HEK293T (cell line): ENCODE data around the gene MMRN1.
A peak's percentile ranks its signal among the peaks of the same experiment; 100 is the strongest.

ENCODE experiments used
- CTCF ChIA-PET: fragments of 350-600 bp; formaldehyde crosslinking; extraction: SDS; loops from one replicate; lab custom pipeline; 2021; ENCODE audit warnings: antibody characterized with exemption, inconsistent platforms; lab: Yijun Ruan, JAX
- POLR2A ChIA-PET: fragments of 350-600 bp; formaldehyde crosslinking; extraction: SDS; loops from one replicate; lab custom pipeline; 2020; ENCODE audit warnings: antibody characterized with exemption, inconsistent platforms; lab: Yijun Ruan, JAX
- DNase-seq: peaks from one replicate; pipeline ENCODE4 v3.0.0; 2012; ENCODE audit warnings: mixed read lengths; ENCODE audit errors: extremely low spot score
- ARNT ChIP-seq: fragments of 450-650 bp; IDR thresholded peaks from 2 replicates; pipeline ENCODE4 v1.6.1; 2017; ENCODE audit warnings: mild to moderate bottlenecking
- BHLHE40 ChIP-seq: fragments of 450-650 bp; IDR thresholded peaks from 2 replicates; pipeline ENCODE4 v1.6.1; 2016; ENCODE audit warnings: mild to moderate bottlenecking, moderate library complexity, borderline replicate concordance
- CTBP1 ChIP-seq: fragments of 450-650 bp; IDR thresholded peaks from 2 replicates; pipeline ENCODE4 v1.6.1; 2016; ENCODE audit warnings: borderline replicate concordance
- ELF4 ChIP-seq: fragments of 450-650 bp; IDR thresholded peaks from 2 replicates; pipeline ENCODE4 v1.6.1; 2017; ENCODE audit warnings: antibody characterized with exemption
- FOXA1 ChIP-seq: fragments of 450-650 bp; IDR thresholded peaks from 2 replicates; pipeline ENCODE4 v1.6.1; 2016; ENCODE audit warnings: mild to moderate bottlenecking
- FOXK2 ChIP-seq: fragments of 450-650 bp; IDR thresholded peaks from 2 replicates; pipeline ENCODE4 v1.6.1; 2016; ENCODE audit warnings: mild to moderate bottlenecking
- FOXM1 ChIP-seq: fragments of 450-650 bp; IDR thresholded peaks from 2 replicates; pipeline ENCODE4 v1.6.1; 2017; ENCODE audit warnings: mild to moderate bottlenecking, borderline replicate concordance
- HDGF ChIP-seq: fragments of 450-650 bp; IDR thresholded peaks from 2 replicates; pipeline ENCODE4 v1.6.1; 2017; ENCODE audit warnings: antibody characterized with exemption, borderline replicate concordance
- L3MBTL2 ChIP-seq: fragments of 450-650 bp; conservative IDR thresholded peaks from 2 replicates; pipeline ENCODE4 v1.6.1; 2016; ENCODE audit warnings: mild to moderate bottlenecking
- LEF1 ChIP-seq: fragments of 450-650 bp; IDR thresholded peaks from 2 replicates; pipeline ENCODE4 v1.6.1; 2017; ENCODE audit warnings: mild to moderate bottlenecking, borderline replicate concordance
- NFRKB ChIP-seq: fragments of 450-650 bp; IDR thresholded peaks from 2 replicates; pipeline ENCODE4 v1.6.1; 2016; ENCODE audit warnings: mild to moderate bottlenecking, moderate library complexity
- SP1 ChIP-seq: fragments of 450-650 bp; IDR thresholded peaks from 2 replicates; pipeline ENCODE4 v1.6.1; 2017
- SUZ12 ChIP-seq: fragments of 450-650 bp; IDR thresholded peaks from 2 replicates; pipeline ENCODE4 v1.6.1; 2016; ENCODE audit warnings: mild to moderate bottlenecking
- TARDBP ChIP-seq: fragments of 450-650 bp; IDR thresholded peaks from 2 replicates; pipeline ENCODE4 v1.6.1; 2016
- ZNF384 ChIP-seq: fragments of 450-650 bp; IDR thresholded peaks from 2 replicates; pipeline ENCODE4 v1.6.1; 2016
- TF ChIP-seq, protein P1 (sequence below): fragments of 450-650 bp; IDR thresholded peaks from 2 replicates; pipeline ENCODE4 v1.6.1; 2016

The MMRN1 gene, protein sequence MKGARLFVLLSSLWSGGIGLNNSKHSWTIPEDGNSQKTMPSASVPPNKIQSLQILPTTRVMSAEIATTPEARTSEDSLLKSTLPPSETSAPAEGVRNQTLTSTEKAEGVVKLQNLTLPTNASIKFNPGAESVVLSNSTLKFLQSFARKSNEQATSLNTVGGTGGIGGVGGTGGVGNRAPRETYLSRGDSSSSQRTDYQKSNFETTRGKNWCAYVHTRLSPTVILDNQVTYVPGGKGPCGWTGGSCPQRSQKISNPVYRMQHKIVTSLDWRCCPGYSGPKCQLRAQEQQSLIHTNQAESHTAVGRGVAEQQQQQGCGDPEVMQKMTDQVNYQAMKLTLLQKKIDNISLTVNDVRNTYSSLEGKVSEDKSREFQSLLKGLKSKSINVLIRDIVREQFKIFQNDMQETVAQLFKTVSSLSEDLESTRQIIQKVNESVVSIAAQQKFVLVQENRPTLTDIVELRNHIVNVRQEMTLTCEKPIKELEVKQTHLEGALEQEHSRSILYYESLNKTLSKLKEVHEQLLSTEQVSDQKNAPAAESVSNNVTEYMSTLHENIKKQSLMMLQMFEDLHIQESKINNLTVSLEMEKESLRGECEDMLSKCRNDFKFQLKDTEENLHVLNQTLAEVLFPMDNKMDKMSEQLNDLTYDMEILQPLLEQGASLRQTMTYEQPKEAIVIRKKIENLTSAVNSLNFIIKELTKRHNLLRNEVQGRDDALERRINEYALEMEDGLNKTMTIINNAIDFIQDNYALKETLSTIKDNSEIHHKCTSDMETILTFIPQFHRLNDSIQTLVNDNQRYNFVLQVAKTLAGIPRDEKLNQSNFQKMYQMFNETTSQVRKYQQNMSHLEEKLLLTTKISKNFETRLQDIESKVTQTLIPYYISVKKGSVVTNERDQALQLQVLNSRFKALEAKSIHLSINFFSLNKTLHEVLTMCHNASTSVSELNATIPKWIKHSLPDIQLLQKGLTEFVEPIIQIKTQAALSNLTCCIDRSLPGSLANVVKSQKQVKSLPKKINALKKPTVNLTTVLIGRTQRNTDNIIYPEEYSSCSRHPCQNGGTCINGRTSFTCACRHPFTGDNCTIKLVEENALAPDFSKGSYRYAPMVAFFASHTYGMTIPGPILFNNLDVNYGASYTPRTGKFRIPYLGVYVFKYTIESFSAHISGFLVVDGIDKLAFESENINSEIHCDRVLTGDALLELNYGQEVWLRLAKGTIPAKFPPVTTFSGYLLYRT

DNA sequence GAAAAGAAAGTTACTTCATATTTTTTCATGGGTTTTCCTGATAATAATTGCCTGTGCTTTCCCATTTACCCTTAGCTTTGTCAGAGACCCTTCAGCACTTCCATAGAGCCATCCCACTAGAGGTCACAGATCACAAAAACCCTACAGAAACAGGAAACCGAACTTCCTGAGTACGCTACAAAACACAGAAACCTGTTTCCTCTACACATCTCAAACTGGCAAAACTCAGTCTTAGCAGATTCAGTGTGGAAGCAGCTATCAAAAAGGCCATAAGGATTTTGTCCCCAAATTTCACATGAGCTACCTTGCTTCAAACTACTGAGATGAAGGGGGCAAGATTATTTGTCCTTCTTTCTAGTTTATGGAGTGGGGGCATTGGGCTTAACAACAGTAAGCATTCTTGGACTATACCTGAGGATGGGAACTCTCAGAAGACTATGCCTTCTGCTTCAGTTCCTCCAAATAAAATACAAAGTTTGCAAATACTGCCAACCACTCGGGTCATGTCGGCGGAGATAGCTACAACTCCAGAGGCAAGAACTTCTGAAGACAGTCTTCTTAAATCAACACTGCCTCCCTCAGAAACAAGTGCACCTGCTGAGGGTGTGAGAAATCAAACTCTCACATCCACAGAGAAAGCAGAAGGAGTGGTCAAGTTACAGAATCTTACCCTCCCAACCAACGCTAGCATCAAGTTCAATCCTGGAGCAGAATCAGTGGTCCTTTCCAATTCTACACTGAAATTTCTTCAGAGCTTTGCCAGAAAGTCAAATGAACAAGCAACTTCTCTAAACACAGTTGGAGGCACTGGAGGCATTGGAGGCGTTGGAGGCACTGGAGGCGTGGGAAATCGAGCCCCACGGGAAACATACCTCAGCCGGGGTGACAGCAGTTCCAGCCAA lies at the start of gene MMRN1:
Gene MMRN1, plus strand, starts transcription at position 206 of the 902 bp plus-strand sequence. Its CDS starts 118 bp downstream, at position 324.
- CTCF ChIA-PET: interaction anchor here (1.2 kb wide), 1 partner anchor 237 kb away, joined by 3 read pairs; no protein-coding TSS in a partner anchor
- DNase-seq: no peak
- POLR2A ChIA-PET: no interaction called here
- TF ChIP-seq TARDBP (no peak), CTBP1 (no peak), SP1 (no peak), FOXM1 (no peak), ZNF384 (no peak), L3MBTL2 (no peak), ELF4 (no peak), HDGF (no peak), LEF1 (no peak), FOXK2 (no peak), NFRKB (no peak), FOXA1 (no peak), ARNT (no peak), SUZ12 (no peak), BHLHE40 (no peak)
- TF ChIP-seq, protein P1, sequence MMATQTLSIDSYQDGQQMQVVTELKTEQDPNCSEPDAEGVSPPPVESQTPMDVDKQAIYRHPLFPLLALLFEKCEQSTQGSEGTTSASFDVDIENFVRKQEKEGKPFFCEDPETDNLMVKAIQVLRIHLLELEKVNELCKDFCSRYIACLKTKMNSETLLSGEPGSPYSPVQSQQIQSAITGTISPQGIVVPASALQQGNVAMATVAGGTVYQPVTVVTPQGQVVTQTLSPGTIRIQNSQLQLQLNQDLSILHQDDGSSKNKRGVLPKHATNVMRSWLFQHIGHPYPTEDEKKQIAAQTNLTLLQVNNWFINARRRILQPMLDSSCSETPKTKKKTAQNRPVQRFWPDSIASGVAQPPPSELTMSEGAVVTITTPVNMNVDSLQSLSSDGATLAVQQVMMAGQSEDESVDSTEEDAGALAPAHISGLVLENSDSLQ: no peak

DNA sequence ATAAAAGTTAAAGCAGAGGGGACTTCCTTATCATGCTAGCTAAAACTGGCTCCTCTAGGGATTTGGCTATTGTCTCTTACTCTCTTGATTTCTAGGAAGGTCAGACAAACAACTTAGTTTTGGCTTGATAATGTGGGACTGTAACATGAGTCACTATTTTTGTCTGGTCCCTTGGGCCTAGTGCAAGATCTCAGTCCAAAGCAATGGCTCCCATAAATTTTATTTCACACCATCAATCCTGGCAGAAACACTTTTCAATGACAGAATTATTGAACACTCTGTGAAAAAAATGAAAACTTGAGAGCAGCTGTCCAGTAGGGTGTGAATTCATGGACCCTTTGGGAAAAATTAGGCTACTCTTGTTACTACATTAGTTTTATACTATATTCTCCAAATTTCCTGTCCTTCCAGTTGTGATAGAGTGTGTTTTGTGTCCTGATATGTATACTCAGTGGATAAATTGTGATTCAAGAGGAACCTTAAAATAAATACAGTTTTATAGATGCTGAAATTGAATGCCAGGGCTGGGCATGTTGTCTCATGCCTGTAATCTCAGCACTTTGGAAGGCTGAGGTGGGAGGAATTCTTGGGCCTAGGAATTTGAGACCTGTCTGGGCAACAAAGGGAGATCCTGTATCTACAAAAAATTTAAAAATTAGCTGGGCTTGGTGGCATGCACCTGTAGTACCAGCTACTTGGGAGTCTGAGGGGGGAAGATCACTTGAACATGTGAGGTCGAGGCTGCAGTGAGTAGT lies 46.9 kb upstream of the MMRN1 start:
- no peak; the same call in 1 of the 2 replicates for TF ChIP-seq L3MBTL2
- no peak for TF ChIP-seq SUZ12
- TF ChIP-seq FOXM1: peak; percentile 89
- TF ChIP-seq FOXA1: no peak
- no peak for TF ChIP-seq NFRKB
- no peak for TF ChIP-seq BHLHE40
- TF ChIP-seq HDGF: no peak
- TF ChIP-seq FOXK2: 0 out of 2 replicates have a peak, but pooled peaks have one; percentile 54
- TF ChIP-seq ELF4: no peak
- TF ChIP-seq, protein P1: peak; percentile 98
- peak; percentile 87 for TF ChIP-seq ARNT
- TF ChIP-seq TARDBP: no peak; the same call in 1 of the 2 replicates
- TF ChIP-seq LEF1: peak; percentile 96
- TF ChIP-seq SP1: no peak
- peak; percentile 99 for TF ChIP-seq CTBP1
- peak; percentile 98 for TF ChIP-seq ZNF384
- CTCF ChIA-PET: interaction anchor here (0.6 kb wide), 1 partner anchor 32 kb away, joined by 3 read pairs; no protein-coding TSS in a partner anchor
- peak; percentile 65 for DNase-seq
- POLR2A ChIA-PET: no interaction called here

DNA sequence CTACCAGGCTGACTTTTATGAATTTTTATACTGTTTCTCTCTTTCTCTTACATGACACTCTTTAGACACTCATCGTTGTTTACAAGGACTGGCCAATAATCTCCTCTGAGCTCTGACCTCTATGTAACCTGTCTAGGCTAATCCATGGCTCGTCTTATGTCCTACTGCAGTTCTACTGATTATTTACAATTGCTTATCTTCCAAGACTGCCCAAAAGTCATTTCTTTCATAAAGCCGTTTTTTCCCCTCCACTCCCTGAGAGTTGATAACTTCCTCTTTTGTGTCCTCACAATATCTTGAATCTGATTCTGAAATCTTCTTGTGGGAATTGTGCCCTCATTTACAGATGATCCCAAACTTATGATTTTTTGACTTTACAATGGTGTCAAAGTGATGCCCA lies 39.4 kb upstream of the MMRN1 start:
- no peak for DNase-seq
- ChIA-PET CTCF (no interaction called here), POLR2A (no interaction called here)
- TF ChIP-seq, protein P1: no peak
- TF ChIP-seq ARNT: no peak
- no peak for TF ChIP-seq FOXA1
- no peak for TF ChIP-seq HDGF
- no peak for TF ChIP-seq ELF4
- no peak for TF ChIP-seq FOXM1
- no peak for TF ChIP-seq BHLHE40
- TF ChIP-seq FOXK2: no peak
- no peak for TF ChIP-seq NFRKB
- no peak for TF ChIP-seq LEF1
- TF ChIP-seq L3MBTL2: no peak
- TF ChIP-seq ZNF384: no peak
- TF ChIP-seq CTBP1: no peak
- no peak for TF ChIP-seq SUZ12
- no peak for TF ChIP-seq SP1
- no peak for TF ChIP-seq TARDBP

DNA sequence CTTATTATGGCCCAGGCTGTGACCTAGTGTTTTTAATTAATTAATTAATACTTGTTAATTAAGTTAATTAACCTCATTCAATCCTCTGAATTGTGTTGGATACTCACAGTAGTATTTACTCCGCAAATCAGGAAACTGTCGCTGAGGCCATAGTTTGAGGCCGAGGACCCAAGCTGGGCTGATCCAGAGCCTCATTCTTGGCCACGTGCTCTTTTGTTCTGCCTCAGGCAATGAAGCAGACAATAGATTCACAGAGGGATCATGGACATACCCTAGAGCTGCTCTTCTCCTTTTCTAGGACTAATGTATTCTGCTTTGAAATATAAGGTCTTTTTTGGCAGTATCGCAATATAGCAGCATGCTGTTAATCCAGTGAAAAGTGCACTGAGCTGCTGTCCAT lies 33.7 kb upstream of the MMRN1 start:
- DNase-seq: no peak
- CTCF ChIA-PET: no interaction called here

More for the DNA sequence above, 33.7 kb upstream of the MMRN1 start:
- POLR2A ChIA-PET: no interaction called here
- TF ChIP-seq HDGF (no peak), FOXK2 (no peak), TARDBP (no peak), CTBP1 (no peak), FOXA1 (no peak), NFRKB (no peak), L3MBTL2 (no peak), ARNT (no peak), FOXM1 (no peak), SUZ12 (no peak), ELF4 (no peak), LEF1 (no peak), ZNF384 (no peak), BHLHE40 (no peak), SP1 (no peak)
- TF ChIP-seq, protein P1: no peak
